Bladder microvascular endothelial cell (primary cell): ENCODE measurements around the gene RLIM. TPM values are rescaled to one million over a fixed set of nuclear protein-coding genes. Genes with fewer than 3 reads are reported as not detected.

Experiments
- total RNA-seq: library from RNA; depleted of rRNA; stranded (reverse); fragments of >200 nt; gene quantifications from 2 replicates; pipeline ENCODE4 v1.2.3, GENCODE V29; 2014

Gene RLIM
- total RNA-seq = 27.8 and 60.5 TPM in 2 replicates

DNA sequence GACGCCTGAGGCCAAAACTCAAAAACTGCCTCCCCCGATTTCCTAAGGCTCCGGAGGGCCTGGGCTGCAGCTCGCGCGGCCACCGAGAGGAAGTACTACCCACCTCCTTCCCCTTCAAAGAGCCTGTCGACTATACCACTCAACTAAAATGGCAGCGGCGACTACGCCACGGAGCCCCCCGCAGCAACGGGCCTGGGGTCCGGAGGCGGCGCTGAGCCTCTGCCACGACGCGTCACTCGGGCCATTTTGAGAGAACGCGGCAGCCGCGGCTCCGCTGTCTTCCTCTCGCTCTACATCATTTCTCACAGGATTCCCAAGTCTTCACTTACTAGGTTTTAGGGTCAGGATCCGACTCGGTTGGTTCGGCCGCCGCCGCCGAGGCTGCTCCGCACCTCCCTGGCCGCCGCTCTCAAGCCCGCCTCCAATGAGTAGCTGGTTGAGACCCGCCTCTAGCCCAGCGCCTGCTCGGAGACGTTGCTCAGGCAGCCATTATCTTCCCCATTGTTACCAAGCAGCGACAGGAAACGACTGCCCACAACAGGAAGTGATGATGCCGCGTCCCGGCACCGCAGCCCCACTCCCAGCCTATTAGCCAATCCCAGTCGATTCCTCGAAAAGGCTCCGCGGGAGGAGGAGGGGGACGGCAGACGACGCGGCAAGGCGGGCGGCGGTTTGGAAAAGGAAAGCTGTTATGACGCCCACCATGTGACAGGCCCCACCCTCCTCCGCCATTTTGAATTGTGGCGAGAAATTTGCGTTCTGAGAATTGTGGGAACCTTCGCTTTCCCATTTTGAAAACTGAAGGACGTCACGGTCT is at the start of gene RLIM:
TSS of gene RLIM (minus strand) at position 532 of the 817 bp plus-strand sequence. CDS start 18,647 bp downstream, outside the sequence.

Other genes starting within 250 kb of the RLIM start
- 0.32 and 0.82 TPM in 2 replicates for gene SLC16A2, start 193.1 kb downstream of the RLIM start, total RNA-seq